Osteoblast (primary cell): ENCODE results near the gene LRRTM4. TPM values are rescaled to one million over a fixed set of nuclear protein-coding genes. Genes with fewer than 3 reads are reported as not detected.

Source experiments
- DNase-seq: peaks from one replicate; pipeline ENCODE4 v3.0.0; 2011; ENCODE audit warnings: low spot score, mixed read lengths; ENCODE audit not compliant: insufficient read length; ENCODE audit errors: missing footprints
- H2AFZ ChIP-seq: 2 replicates; pipeline ENCODE4 v1.6.0; 2011; ENCODE audit warnings: mild to moderate bottlenecking, low read length
- H3K27ac ChIP-seq: 2 replicates; pipeline ENCODE4 v1.5.1; 2011; ENCODE audit warnings: mild to moderate bottlenecking, low read depth, low read length, moderate library complexity
- H3K27me3 ChIP-seq: 2 replicates; pipeline ENCODE4 v1.6.0; 2012; ENCODE audit warnings: mild to moderate bottlenecking, control low read depth, inconsistent platforms, low read length, moderate library complexity; ENCODE audit not compliant: insufficient read depth
- H3K36me3 ChIP-seq: 2 replicates; pipeline ENCODE4 v1.5.1; 2011; ENCODE audit warnings: mild to moderate bottlenecking, low read length, control low read depth, moderate library complexity; ENCODE audit not compliant: insufficient read depth
- H3K4me1 ChIP-seq: 2 replicates; pipeline ENCODE4 v1.5.1; 2011; ENCODE audit warnings: mild to moderate bottlenecking, low read length, control low read depth, moderate library complexity; ENCODE audit not compliant: insufficient read depth
- H3K4me2 ChIP-seq: 2 replicates; pipeline ENCODE4 v1.6.0; 2011; ENCODE audit warnings: mild to moderate bottlenecking, low read length; ENCODE audit not compliant: insufficient read depth
- H3K4me3 ChIP-seq: fragments of 200-600 bp; sonication (generic); 3 replicates; pipeline ENCODE4 v1.5.1; 2012; ENCODE audit warnings: mild to moderate bottlenecking, low read length, inconsistent platforms; ENCODE audit not compliant: insufficient read depth
- H3K79me2 ChIP-seq: 2 replicates; pipeline ENCODE4 v1.6.0; 2012; ENCODE audit warnings: mild to moderate bottlenecking, low read length, control low read depth, inconsistent platforms; ENCODE audit not compliant: insufficient read depth
- H3K9me3 ChIP-seq: 2 replicates; pipeline ENCODE4 v1.5.1; 2011; ENCODE audit warnings: low read depth, low read length, control low read depth
- H4K20me1 ChIP-seq: 2 replicates; pipeline ENCODE4 v1.6.0; 2012; ENCODE audit warnings: mild to moderate bottlenecking, low read length, control low read depth; ENCODE audit not compliant: insufficient read depth
- CTCF ChIP-seq: IDR thresholded peaks from 2 replicates; pipeline ENCODE4 v1.5.1; 2011; ENCODE audit warnings: mild to moderate bottlenecking, low read depth, low read length, moderate library complexity; ENCODE audit errors: extremely low read depth
- total RNA-seq: library from RNA; depleted of rRNA; stranded (reverse); fragments of >200 nt; gene quantifications from 2 replicates; pipeline ENCODE4 v1.2.3, GENCODE V29; 2012

The LRRTM4 gene
- total RNA-seq, 1 donor = not detected

DNA sequence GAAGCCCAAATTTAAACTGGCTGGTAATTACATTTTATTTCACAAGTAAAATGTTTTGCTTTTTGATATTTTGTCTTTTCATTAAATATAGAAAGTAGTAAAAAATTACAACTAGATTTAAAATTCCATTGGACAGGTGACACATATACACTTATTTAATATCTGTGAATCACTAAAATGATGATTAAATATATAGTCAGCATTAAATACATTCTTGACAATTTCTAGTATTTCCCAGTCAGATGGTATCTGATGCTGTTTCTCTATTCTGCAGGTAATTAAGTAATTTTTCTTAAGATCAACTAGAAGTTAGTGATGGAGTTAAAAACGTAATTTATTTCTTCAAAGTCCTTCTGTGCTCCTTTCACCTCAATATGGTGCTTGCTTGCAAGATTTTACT, 237.8 kb downstream of the LRRTM4 start:
- no peaks in the 10 kb centered on the region for H3K36me3 ChIP-seq
- H3K79me2 ChIP-seq = no peaks in the 10 kb centered on the region
- no peak for TF ChIP-seq CTCF
- no peaks in the 10 kb centered on the region for H3K4me1 ChIP-seq
- no peak overlapping the region for H2AFZ ChIP-seq
- no peaks in the 10 kb centered on the region for H3K27me3 ChIP-seq
- DNase-seq = no peak
- no peaks in the 10 kb centered on the region for H3K9me3 ChIP-seq
- H3K4me3 ChIP-seq = no peak overlapping the region
- H4K20me1 ChIP-seq = no peaks in the 10 kb centered on the region
- no peak overlapping the region for H3K4me2 ChIP-seq
- H3K27ac ChIP-seq = no peak overlapping the region

- no peaks in the 10 kb centered on the region for H3K36me3 ChIP-seq
- TF ChIP-seq CTCF = no peak
- peaks cover 3% of the 10 kb centered on the region for H3K9me3 ChIP-seq
- H3K79me2 ChIP-seq = no peaks in the 10 kb centered on the region
- H3K27ac ChIP-seq = no peak overlapping the region
- no peaks in the 10 kb centered on the region for H3K4me1 ChIP-seq
- no peak overlapping the region for H3K4me2 ChIP-seq
- no peaks in the 10 kb centered on the region for H4K20me1 ChIP-seq
- no peaks in the 10 kb centered on the region for H3K27me3 ChIP-seq
- H3K4me3 ChIP-seq = no peak overlapping the region
- DNase-seq = peak; percentile 3
- no peak overlapping the region for H2AFZ ChIP-seq
Measured at GRCh38 chr2:77271262-77271661, 250.9 kb downstream of the LRRTM4 start.

DNA sequence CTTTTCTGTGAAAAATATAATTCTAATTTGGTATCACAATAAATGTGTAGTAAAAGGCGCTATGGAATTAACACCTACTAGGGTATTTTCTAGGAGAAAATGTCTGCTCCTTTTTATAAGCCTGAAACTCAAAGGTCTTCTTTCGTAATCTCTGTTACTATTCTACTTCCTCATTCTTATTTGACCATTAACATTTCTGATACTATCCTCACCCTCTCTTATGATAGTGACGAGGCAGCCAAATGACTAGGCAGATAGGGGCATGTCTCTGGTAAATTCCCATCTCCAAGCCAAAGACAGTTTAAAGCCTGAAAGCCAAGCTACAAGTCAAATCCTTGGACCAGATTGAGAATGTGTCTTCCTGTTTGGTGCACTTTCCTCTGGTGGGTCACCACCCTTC, 251.7 kb downstream of the LRRTM4 start:
- DNase-seq = no peak
- H3K4me1 ChIP-seq = no peaks in the 10 kb centered on the region

DNA sequence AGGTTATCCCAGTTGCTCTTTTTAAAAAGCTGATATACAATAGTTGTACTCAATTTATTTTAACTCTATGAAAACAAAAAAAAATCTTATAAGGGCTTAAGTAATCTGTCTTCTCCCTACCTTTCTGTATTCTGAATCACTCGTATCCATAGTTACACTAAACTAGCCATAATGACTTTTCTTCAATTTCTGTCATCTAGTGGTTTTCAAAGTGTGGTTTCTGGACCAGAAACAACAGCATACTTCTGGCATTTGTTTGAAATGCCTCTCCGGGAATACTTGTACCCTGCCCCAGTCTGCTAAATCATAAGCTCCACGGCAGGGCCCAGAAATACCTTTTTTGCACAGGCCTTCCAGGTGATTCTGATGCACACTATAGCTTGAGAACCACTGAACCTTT, 253.6 kb downstream of the LRRTM4 start:
- no peak overlapping the region for H3K4me3 ChIP-seq
- no peaks in the 10 kb centered on the region for H3K27me3 ChIP-seq
- no peak overlapping the region for H3K4me2 ChIP-seq
- H3K27ac ChIP-seq = no peak overlapping the region
- H4K20me1 ChIP-seq = no peaks in the 10 kb centered on the region
- no peaks in the 10 kb centered on the region for H3K79me2 ChIP-seq
- H3K4me1 ChIP-seq = no peaks in the 10 kb centered on the region
- TF ChIP-seq CTCF = no peak
- H3K9me3 ChIP-seq = peaks cover 3% of the 10 kb centered on the region
- no peak overlapping the region for H2AFZ ChIP-seq
- no peak for DNase-seq
- no peaks in the 10 kb centered on the region for H3K36me3 ChIP-seq

More for the DNA sequence above, 251.7 kb downstream of the LRRTM4 start:
- Histone ChIP-seq H3K36me3 (no peaks in the 10 kb centered on the region), H3K27ac (no peak overlapping the region), H3K4me2 (no peak overlapping the region), H3K9me3 (peaks cover 3% of the 10 kb centered on the region), H3K4me3 (no peak overlapping the region), H2AFZ (no peak overlapping the region), H3K79me2 (no peaks in the 10 kb centered on the region), H4K20me1 (no peaks in the 10 kb centered on the region), H3K27me3 (no peaks in the 10 kb centered on the region)
- TF ChIP-seq CTCF = no peak
